ENCODE data around the gene TAF1.
"Not testable (repeated sequence)": the region's sequence is repeated elsewhere in the genome, so short reads cannot be mapped to it uniquely, and the experiment has no call there.

TAF1 gene

DNA sequence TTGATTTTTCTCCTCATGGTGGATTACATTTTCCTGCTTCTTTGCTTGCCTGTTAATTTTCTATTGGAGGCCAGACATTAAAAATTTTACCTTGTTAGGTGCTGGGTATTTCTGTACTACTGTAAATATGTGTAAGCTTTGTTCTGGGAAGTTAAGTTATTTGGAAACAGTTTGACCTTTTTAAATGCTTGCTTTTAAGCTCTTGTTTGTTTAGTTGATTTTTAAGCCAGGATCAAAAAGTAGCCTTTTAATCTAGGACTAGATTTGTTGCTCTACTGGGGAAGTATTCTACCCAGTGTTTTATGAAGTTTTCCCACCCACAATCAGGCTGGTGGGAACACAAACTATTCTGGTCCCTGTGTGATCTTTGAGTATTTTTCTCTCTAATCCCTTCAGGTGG is 121.7 kb downstream of the TAF1 start:
- Histone ChIP-seq H3K27ac (ENCODE audit: low read length) (no peak overlapping the region), H3K9me3 (ENCODE audit: insufficient read depth, low read depth, low read length) (no peaks in the 10 kb centered on the region), H3K27me3 (ENCODE audit: insufficient read depth, low read length) (peaks cover 14% of the 10 kb centered on the region; the same call in 1 of the 2 replicates), H3K36me3 (ENCODE audit: insufficient read depth, low read depth, low read length) (no peaks in the 10 kb centered on the region), H3K4me3 (ENCODE audit: low read length) (no peak overlapping the region), H3K4me1 (ENCODE audit: insufficient read depth, low read length) (no peaks in the 10 kb centered on the region), H3K9ac (ENCODE audit: low read depth, low read length) (no peak overlapping the region)

DNA sequence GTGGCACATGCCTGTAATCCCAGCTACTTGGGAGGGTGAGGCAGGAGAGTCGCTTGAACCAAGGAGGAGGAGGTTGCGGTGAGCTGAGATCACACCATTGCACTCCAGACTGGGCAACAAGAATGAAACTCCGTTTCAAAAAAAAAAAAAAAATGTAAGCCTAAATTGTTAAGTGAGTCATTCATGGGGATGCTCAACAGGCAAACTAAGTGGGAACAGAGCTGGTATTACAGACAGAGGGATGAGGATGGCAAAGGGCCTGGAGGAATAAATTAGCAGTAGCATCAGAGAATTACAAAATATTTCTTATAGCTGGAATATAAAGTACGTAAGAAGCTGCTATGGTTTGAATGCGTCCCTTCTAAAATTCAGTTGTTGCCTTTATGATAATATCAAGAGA is 123.4 kb downstream of the TAF1 start:
- Histone ChIP-seq H3K4me3 (ENCODE audit: low read length) (no peak overlapping the region), H3K9me3 (ENCODE audit: insufficient read depth, low read depth, low read length) (no peaks in the 10 kb centered on the region), H3K27me3 (ENCODE audit: insufficient read depth, low read length) (peaks cover 25% of the 10 kb centered on the region; the same call in 1 of the 2 replicates), H3K4me1 (ENCODE audit: insufficient read depth, low read length) (no peaks in the 10 kb centered on the region), H3K36me3 (ENCODE audit: insufficient read depth, low read depth, low read length) (no peaks in the 10 kb centered on the region), H3K27ac (ENCODE audit: low read length) (no peak overlapping the region), H3K9ac (ENCODE audit: low read depth, low read length) (no peak overlapping the region)

DNA sequence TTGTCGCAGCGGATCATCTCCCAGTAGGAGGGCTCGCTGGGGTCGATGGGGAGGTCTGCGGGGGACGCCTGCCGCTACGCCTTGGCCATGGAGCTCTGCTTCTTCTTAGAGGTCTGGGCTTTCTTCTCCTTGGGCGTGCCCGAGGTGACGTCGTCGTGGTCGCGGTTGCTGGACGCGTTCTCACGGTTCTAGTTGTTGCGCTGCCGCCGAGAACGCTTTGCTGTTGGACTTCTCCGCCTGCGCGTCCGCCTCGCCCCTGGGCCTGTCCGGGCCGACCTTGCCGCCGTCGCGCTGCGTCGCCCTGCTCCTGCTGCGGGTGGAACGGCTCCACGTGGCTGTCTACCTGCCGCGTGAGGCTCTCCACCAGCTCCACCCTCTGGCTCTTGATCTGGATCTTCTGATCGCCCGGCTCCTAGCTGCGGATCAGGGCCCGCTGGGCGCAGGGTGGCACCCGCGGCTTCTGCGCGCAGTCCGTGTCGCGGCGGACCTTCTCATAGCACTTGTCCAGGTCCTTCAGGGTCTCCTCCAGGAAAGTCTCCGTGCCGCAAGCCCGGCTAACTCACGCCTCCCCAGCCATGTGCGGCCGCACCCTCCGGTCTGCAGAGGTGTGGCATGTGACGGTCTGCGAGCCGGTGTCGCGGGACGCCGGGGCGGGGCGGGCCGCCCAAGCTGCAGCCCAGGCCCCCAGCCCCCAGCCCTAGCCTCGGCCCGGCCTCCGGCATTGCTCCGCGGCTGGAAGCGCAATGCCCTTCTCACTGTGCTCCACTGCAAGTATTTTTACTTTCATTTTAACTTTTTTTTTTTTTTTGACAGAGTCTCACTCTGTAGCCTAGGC is 126.3 kb downstream of the TAF1 start:
- peaks cover 25% of the 10 kb centered on the region; the same call in 1 of the 2 replicates for H3K27me3 ChIP-seq (ENCODE audit: insufficient read depth, low read length)
- H3K4me3 ChIP-seq (ENCODE audit: low read length): peak overlapping the region; percentile 51; the same call in 1 of the 2 replicates
- no peaks in the 10 kb centered on the region for H3K9me3 ChIP-seq (ENCODE audit: insufficient read depth, low read depth, low read length)
- H3K4me1 ChIP-seq (ENCODE audit: insufficient read depth, low read length): no peaks in the 10 kb centered on the region
- no peaks in the 10 kb centered on the region for H3K36me3 ChIP-seq (ENCODE audit: insufficient read depth, low read depth, low read length)
- no peak overlapping the region for H3K27ac ChIP-seq (ENCODE audit: low read length)
- H3K9ac ChIP-seq (ENCODE audit: low read depth, low read length): no peak overlapping the region

GRCh38 chrX:71493111-71493613 is 127.0 kb downstream of the TAF1 start:
- no peaks in the 10 kb centered on the region for H3K9me3 ChIP-seq (ENCODE audit: insufficient read depth, low read depth, low read length)
- H3K4me3 ChIP-seq (ENCODE audit: low read length): no peak overlapping the region
- H3K4me1 ChIP-seq (ENCODE audit: insufficient read depth, low read length): no peaks in the 10 kb centered on the region
- H3K27me3 ChIP-seq (ENCODE audit: insufficient read depth, low read length): peaks cover 25% of the 10 kb centered on the region; the same call in 1 of the 2 replicates
- no peak overlapping the region for H3K9ac ChIP-seq (ENCODE audit: low read depth, low read length)
- H3K36me3 ChIP-seq (ENCODE audit: insufficient read depth, low read depth, low read length): no peaks in the 10 kb centered on the region
- no peak overlapping the region for H3K27ac ChIP-seq (ENCODE audit: low read length)

DNA sequence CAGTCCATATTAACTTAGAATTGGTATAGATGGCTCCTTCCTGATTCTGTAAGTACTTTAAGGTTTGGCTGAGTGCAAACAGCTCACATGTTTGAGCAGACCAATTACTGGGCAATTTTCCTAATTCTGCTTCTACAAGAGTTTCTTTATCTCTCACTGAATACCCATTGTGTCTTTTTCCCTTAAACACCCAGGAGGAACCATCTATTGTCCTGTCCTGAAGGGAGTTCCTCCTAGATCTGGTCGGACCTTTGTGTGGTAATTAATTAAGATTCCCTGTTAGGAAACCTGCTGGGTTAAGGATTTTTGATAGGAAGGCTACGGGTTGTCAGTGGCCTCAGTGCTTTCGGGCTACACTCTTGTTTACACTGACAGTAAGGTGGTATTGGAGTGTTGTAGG is 129.8 kb downstream of the TAF1 start:
- H3K4me1 ChIP-seq (ENCODE audit: insufficient read depth, low read length); H3K27ac ChIP-seq (ENCODE audit: low read length); H3K9me3 ChIP-seq (ENCODE audit: insufficient read depth, low read depth, low read length); H3K36me3 ChIP-seq (ENCODE audit: insufficient read depth, low read depth, low read length); H3K4me3 ChIP-seq (ENCODE audit: low read length); H3K9ac ChIP-seq (ENCODE audit: low read depth, low read length): not testable (repeated sequence)
- H3K27me3 ChIP-seq (ENCODE audit: insufficient read depth, low read length): peaks cover 25% of the 10 kb centered on the region; the same call in 1 of the 2 replicates

DNA sequence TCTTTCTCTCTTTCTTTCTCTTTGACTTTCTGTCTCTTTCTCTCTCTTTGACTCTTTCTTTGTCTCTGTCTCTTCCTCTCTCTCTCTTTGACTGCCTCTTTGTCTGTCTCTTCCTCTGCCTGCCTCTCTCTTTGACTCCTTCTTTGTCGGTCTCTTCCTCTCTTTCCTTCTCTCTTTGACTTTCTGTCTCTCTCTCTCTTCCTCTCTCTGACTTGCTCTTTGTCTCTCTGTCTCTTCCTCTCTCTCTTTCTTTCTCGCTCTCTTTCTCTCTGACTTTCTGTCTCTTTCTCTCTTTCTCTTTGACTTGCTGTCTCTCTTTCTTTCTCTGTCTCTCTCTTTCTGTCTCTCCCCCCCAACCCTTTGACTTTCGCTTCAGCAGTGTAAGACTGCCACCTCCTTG is 130.3 kb downstream of the TAF1 start:
- Histone ChIP-seq H3K36me3 (ENCODE audit: insufficient read depth, low read depth, low read length) (no peaks in the 10 kb centered on the region), H3K27me3 (ENCODE audit: insufficient read depth, low read length) (peaks cover 22% of the 10 kb centered on the region; the same call in 1 of the 2 replicates), H3K9ac (ENCODE audit: low read depth, low read length) (no peak overlapping the region), H3K4me3 (ENCODE audit: low read length) (no peak overlapping the region), H3K27ac (ENCODE audit: low read length) (no peak overlapping the region), H3K4me1 (ENCODE audit: insufficient read depth, low read length) (no peaks in the 10 kb centered on the region), H3K9me3 (ENCODE audit: insufficient read depth, low read depth, low read length) (no peaks in the 10 kb centered on the region)

DNA sequence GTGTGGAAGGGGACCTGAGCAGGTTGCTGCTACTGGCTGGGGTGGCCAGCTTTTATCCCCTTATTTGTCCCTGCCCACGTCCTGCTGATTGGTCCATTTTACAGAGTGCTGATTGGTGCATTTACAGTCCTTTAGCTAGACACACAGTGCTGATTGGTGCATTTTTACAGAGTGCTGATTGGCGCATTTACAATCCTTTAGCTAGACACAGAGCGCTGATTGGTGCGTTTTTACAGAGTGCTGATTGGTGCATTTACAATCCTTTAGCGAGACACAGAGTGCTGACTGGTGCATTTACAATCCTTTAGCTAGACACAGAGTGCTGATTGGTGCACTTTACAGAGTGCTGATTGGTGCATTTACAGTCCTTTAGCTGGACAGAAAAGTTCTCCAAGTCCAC is 135.9 kb downstream of the TAF1 start:
- H3K27me3 ChIP-seq (ENCODE audit: insufficient read depth, low read length); H3K9me3 ChIP-seq (ENCODE audit: insufficient read depth, low read depth, low read length); H3K27ac ChIP-seq (ENCODE audit: low read length); H3K4me1 ChIP-seq (ENCODE audit: insufficient read depth, low read length); H3K4me3 ChIP-seq (ENCODE audit: low read length); H3K9ac ChIP-seq (ENCODE audit: low read depth, low read length); H3K36me3 ChIP-seq (ENCODE audit: insufficient read depth, low read depth, low read length): not testable (repeated sequence)

DNA sequence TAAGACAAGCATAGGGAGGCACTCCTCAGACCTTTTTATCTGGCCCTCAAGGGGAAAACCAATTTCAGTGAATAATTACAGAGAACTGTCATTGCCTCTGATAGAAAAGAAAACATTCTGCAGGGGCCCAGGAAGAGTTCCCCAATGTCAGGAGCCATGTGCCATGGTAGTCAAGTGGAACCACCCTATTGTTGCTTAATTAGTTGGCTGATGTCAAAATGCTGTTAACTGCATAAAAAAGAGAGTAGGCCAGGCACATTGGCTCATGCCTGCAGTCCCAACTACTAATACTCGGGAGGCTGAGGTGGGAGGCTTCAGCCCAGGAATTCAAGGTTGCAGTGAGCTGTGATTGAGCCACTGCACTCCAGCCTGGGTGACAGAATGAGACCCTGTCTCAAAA is 138.2 kb downstream of the TAF1 start:
- Histone ChIP-seq H3K27me3 (ENCODE audit: insufficient read depth, low read length) (no peaks in the 10 kb centered on the region), H3K27ac (ENCODE audit: low read length) (no peak overlapping the region), H3K4me1 (ENCODE audit: insufficient read depth, low read length) (no peaks in the 10 kb centered on the region), H3K4me3 (ENCODE audit: low read length) (no peak overlapping the region), H3K36me3 (ENCODE audit: insufficient read depth, low read depth, low read length) (no peaks in the 10 kb centered on the region), H3K9me3 (ENCODE audit: insufficient read depth, low read depth, low read length) (no peaks in the 10 kb centered on the region), H3K9ac (ENCODE audit: low read depth, low read length) (no peak overlapping the region)

- Histone ChIP-seq H3K27me3 (ENCODE audit: insufficient read depth, low read length) (no peaks in the 10 kb centered on the region), H3K36me3 (ENCODE audit: insufficient read depth, low read depth, low read length) (no peaks in the 10 kb centered on the region), H3K4me1 (ENCODE audit: insufficient read depth, low read length) (no peaks in the 10 kb centered on the region), H3K9ac (ENCODE audit: low read depth, low read length) (no peak overlapping the region), H3K9me3 (ENCODE audit: insufficient read depth, low read depth, low read length) (no peaks in the 10 kb centered on the region), H3K4me3 (ENCODE audit: low read length) (no peak overlapping the region), H3K27ac (ENCODE audit: low read length) (no peak overlapping the region)
Measured at GRCh38 chrX:71509289-71509688, 143.1 kb downstream of the TAF1 start.

GRCh38 chrX:71510161-71510560 is 144.0 kb downstream of the TAF1 start:
- Histone ChIP-seq H3K27me3 (ENCODE audit: insufficient read depth, low read length) (no peaks in the 10 kb centered on the region), H3K9me3 (ENCODE audit: insufficient read depth, low read depth, low read length) (no peaks in the 10 kb centered on the region), H3K4me3 (ENCODE audit: low read length) (no peak overlapping the region), H3K36me3 (ENCODE audit: insufficient read depth, low read depth, low read length) (no peaks in the 10 kb centered on the region), H3K9ac (ENCODE audit: low read depth, low read length) (no peak overlapping the region), H3K4me1 (ENCODE audit: insufficient read depth, low read length) (no peaks in the 10 kb centered on the region), H3K27ac (ENCODE audit: low read length) (no peak overlapping the region)

GRCh38 chrX:71513731-71514130 is 147.6 kb downstream of the TAF1 start:
- not testable (repeated sequence) for H3K9ac ChIP-seq (ENCODE audit: low read depth, low read length); H3K4me3 ChIP-seq (ENCODE audit: low read length); H3K27ac ChIP-seq (ENCODE audit: low read length); H3K27me3 ChIP-seq (ENCODE audit: insufficient read depth, low read length); H3K4me1 ChIP-seq (ENCODE audit: insufficient read depth, low read length); H3K9me3 ChIP-seq (ENCODE audit: insufficient read depth, low read depth, low read length); H3K36me3 ChIP-seq (ENCODE audit: insufficient read depth, low read depth, low read length)

- Histone ChIP-seq H3K9me3 (ENCODE audit: insufficient read depth, low read depth, low read length) (no peaks in the 10 kb centered on the region), H3K4me1 (ENCODE audit: insufficient read depth, low read length) (no peaks in the 10 kb centered on the region)
Measured at GRCh38 chrX:71514367-71515037, 148.3 kb downstream of the TAF1 start.

More at GRCh38 chrX:71514367-71515037, 148.3 kb downstream of the TAF1 start:
- H3K27me3 ChIP-seq (ENCODE audit: insufficient read depth, low read length): no peaks in the 10 kb centered on the region
- no peak overlapping the region for H3K4me3 ChIP-seq (ENCODE audit: low read length)
- H3K36me3 ChIP-seq (ENCODE audit: insufficient read depth, low read depth, low read length): no peaks in the 10 kb centered on the region
- H3K27ac ChIP-seq (ENCODE audit: low read length): no peak overlapping the region
- no peak overlapping the region for H3K9ac ChIP-seq (ENCODE audit: low read depth, low read length)

Data from iPS-20b (cell line).